GM18520 (cell line): ENCODE measurements around the gene CFAP46.
"Not testable (repeated sequence)": the region's sequence is repeated elsewhere in the genome, so short reads cannot be mapped to it uniquely, and the experiment has no call there.

ENCODE experiments used
- ATAC-seq: cut with Tn5 transposase; IDR thresholded peaks from one replicate; pipeline ENCODE4 v1.9.1; 2021; ENCODE audit not compliant: unreplicated experiment

CFAP46 gene

GRCh38 chr10:132810141-132810806 lies 132.1 kb downstream of the CFAP46 start:
- no peak for ATAC-seq

GRCh38 chr10:132809232-132810140 lies 132.9 kb downstream of the CFAP46 start:
- ATAC-seq: no peak

- no peak for ATAC-seq
These were observed 133.8 kb downstream of the CFAP46 start for GRCh38 chr10:132808383-132809231.

GRCh38 chr10:132807621-132808049 lies 134.7 kb downstream of the CFAP46 start:
- ATAC-seq: no peak

GRCh38 chr10:132806561-132807003 lies 135.8 kb downstream of the CFAP46 start:
- no peak for ATAC-seq

- ATAC-seq: no peak
These were observed 136.3 kb downstream of the CFAP46 start for GRCh38 chr10:132806110-132806509.

- ATAC-seq: no peak
These were observed 136.8 kb downstream of the CFAP46 start for GRCh38 chr10:132805599-132805998.

GRCh38 chr10:132804785-132805426 lies 137.5 kb downstream of the CFAP46 start:
- ATAC-seq: no peak

GRCh38 chr10:132804287-132804686 lies 138.1 kb downstream of the CFAP46 start:
- no peak for ATAC-seq

GRCh38 chr10:132803416-132804210 lies 138.8 kb downstream of the CFAP46 start:
- ATAC-seq: no peak

- no peak for ATAC-seq
These were observed 139.6 kb downstream of the CFAP46 start for GRCh38 chr10:132802694-132803320.

GRCh38 chr10:132802048-132802447 lies 140.3 kb downstream of the CFAP46 start:
- no peak for ATAC-seq

GRCh38 chr10:132799865-132800264 lies 142.5 kb downstream of the CFAP46 start:
- ATAC-seq: no peak

GRCh38 chr10:132798876-132799275 lies 143.5 kb downstream of the CFAP46 start:
- no peak for ATAC-seq

- ATAC-seq: no peak
These were observed 144.0 kb downstream of the CFAP46 start for GRCh38 chr10:132798403-132798802.

GRCh38 chr10:132797986-132798385 lies 144.4 kb downstream of the CFAP46 start:
- not testable (repeated sequence) for ATAC-seq

- no peak for ATAC-seq
These were observed 145.5 kb downstream of the CFAP46 start for GRCh38 chr10:132796846-132797245.

GRCh38 chr10:132793871-132794849 lies 148.2 kb downstream of the CFAP46 start:
- no peak for ATAC-seq
